Stimulated activated CD8-positive, alpha-beta memory T cell treated with anti-CD3 and anti-CD28 coated beads, Interleukin-2, amount 100 ng/mL, for 1 hour (primary cell): ENCODE data around the gene NFIA.
"Not testable (repeated sequence)": the region's sequence is repeated elsewhere in the genome, so short reads cannot be mapped to it uniquely, and the experiment has no call there.

Source experiments
- DNase-seq, 2 donors: peaks; one replicate each; pipeline ENCODE4 v3.0.0-alpha.2; 2020; ENCODE audit warnings: low read depth in 2 of 2

The NFIA gene

DNA sequence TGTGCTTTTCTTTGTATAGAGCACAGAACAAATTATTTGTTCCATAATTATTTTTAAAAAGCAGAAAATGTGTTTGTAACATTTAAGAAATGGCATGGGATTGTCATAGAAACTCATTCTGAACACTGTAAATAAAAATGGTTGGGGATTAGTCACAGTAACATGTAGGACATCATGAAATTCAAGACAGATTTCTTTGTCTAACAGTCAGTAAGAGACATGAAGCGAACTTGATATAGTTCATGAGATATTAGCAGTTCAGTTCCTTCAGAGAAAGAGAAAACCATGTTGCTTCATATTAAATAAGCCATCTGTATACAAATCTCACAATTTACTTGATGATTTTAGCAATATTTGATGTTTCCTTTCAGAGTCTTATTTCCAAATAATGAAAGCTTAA, 19.7 kb downstream of the NFIA start:
- no peak for DNase-seq

- DNase-seq = no peak
Measured at GRCh38 chr1:61102621-61103020, 20.3 kb downstream of the NFIA start.

DNA sequence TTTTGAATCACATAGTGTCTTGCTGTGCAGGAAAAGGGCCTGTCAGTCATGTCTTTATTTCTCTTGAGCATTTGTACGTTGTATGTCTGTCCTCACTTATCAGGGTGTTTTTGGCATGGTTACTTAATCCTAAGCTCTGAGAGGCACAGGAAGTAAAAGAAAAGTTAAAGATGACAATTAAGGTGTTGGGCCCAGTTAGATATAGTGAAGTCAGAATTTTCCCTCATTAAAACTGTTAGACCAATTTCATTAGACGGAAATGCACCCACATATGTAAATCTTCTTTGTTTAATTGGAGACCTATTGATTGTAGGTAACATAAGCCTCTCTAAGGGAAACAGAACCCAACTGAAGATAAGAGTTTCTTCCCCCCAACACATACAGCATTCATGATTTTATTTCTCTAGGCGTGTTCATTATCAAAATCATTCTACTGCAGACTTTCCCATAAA, 21.9 kb downstream of the NFIA start:
- no peak for DNase-seq

DNA sequence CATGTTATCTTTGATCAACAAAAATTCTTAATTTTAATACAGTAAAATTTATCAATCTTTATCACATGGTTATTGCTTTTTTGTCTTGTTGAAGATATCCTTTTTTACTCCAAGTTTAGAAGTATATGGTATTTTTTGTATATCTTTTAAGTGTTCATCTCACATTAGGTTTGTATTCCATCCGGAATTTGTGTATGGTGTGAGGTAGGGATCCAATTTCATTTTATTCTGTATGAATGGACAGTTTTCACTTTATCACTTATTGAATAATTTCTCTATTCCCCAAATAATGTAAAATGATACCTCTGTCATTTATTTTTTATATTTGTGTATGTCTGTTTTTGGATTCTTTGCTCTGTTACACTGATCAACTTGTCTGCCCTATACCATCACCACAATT, 25.3 kb downstream of the NFIA start:
- no peak for DNase-seq

DNA sequence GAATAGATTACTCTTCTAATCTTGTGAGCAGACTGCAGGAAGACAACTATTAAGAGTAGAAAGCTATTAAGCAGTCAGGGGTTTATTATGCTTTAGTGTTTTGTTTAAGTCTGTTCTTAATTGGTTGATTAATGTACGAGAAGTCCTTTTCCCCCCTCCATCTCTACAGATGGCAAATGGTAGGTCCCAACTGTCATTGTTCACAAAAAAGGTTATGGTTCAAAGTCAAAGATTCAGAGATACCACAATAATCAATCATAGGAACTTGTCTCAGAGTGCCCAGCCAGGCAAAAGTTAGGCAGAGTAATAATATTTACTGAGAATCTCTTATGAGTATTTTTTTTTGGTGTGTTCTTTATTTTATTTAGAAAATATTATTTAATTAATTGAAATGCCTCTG, 26.8 kb downstream of the NFIA start:
- DNase-seq = no peak

- DNase-seq = no peak
Measured at GRCh38 chr1:61109910-61110309, 27.5 kb downstream of the NFIA start.

GRCh38 chr1:61110554-61110953, 28.2 kb downstream of the NFIA start:
- no peak for DNase-seq

- DNase-seq = no peak
Measured at GRCh38 chr1:61111084-61112004, 29.0 kb downstream of the NFIA start.

DNA sequence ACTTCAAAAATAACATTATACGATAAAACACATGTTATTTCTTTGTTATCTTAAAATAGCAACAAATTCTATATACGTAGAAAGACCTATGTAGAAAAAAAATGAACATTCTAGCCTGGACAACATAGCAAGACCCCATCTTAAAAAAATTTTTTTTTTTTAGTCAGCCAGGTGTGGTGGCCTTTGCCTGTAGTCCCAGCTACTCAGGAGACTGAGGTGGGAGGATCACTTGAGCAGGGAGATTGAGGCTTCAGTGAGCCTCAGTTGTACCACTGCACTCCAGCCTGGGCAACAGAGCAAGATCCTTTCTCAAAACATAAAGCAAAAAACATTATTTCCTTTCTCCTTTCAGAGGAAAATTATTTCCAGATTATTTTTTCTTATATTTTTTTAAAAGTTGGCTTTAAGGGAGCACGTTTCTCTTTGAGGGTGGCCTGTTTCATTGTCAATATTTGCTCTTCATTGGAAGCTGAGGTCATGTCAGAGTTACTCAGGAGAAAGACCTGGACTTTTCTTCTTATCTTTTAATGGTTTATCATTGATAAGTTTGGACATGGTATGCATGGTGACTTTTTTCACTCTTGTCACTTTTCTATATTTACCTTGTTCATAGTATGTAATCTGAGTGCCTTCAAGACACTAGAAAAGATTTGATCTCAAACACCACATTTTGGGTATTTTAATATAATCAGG, 32.0 kb downstream of the NFIA start:
- DNase-seq = no peak

DNA sequence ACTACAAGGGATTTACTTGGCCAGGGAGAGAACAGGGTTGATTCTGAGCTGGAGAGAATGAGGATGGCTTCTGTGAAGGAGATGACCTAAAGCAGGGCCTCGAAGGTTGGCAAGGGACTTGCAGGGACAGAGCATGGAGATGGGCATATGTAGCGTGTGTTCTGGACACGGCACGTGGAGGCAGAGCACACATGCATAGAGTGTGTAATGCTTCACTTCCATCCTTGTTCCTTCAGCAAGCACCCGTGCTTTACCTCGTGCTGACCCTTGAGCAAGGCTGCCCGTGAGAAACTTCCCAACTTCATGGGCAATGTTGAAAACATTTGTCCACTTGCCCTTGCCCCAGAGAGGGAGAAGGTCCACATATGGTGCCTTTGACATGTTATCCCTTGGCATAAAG, 33.1 kb downstream of the NFIA start:
- DNase-seq = no peak

- no peak for DNase-seq
Measured at GRCh38 chr1:61116421-61116820, 34.1 kb downstream of the NFIA start.

DNA sequence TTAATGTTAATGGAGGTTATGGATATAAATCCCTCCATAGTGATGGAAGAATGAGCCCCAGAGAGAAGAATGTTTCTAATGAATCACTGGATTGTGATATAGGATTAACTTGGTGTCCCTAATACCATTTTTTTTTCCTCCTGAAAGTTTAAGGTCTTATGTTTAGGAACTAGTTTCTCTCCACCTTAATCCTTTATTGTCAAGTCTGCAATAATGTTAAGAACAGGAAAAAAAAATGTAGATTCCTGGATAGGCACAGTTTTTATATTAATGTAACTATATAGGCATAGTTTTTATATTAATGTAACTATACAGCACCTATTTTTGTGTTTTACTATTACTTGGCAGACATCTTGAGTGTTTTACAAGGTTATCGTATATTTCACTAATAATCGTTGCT, 34.9 kb downstream of the NFIA start:
- DNase-seq = no peak

- no peak for DNase-seq
Measured at GRCh38 chr1:61119085-61119484, 36.7 kb downstream of the NFIA start.

GRCh38 chr1:61120246-61120840, 38.0 kb downstream of the NFIA start:
- no peak for DNase-seq

DNA sequence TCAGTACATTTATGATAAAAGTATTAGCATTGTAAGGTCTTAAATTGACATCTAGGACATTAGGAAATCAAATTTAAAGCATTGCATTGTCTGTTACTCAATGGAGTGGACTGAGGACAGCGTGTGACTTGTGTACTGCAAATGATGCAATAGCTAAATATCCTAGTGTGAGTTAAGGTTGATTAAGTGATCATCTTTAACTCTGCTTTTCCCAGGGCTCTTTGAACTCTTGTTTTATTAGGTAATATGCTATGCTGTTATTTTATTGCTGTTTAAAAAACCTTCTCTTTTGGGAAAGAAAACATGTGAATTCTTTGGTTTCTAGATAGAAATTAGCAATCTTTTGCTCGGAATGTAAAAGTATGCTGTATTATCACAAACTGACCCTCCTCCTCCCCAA, 38.6 kb downstream of the NFIA start:
- no peak for DNase-seq

- DNase-seq = no peak
Measured at GRCh38 chr1:61121631-61122030, 39.3 kb downstream of the NFIA start.

GRCh38 chr1:61122389-61122788, 40.0 kb downstream of the NFIA start:
- DNase-seq = no peak

- no peak for DNase-seq
Measured at GRCh38 chr1:61123326-61123725, 41.0 kb downstream of the NFIA start.

DNA sequence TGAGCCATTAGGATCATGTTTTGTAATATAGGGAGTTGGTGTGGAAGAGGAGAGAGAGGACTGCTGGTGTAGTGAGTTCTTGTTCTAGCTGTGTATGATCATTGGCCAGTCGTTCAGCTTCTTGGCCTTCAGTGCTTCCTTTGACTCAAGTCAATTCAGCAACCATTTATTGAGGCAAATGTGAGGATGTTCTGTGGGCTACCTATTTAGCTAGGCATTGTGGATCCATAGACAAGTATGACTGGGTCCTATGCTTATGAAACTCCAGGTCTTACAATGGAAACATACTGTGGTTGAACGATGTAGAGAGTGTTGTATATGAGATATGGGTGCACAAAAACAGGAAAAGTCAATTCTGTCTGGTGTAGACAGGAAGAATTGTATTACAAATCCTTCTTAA, 41.7 kb downstream of the NFIA start:
- no peak for DNase-seq

DNA sequence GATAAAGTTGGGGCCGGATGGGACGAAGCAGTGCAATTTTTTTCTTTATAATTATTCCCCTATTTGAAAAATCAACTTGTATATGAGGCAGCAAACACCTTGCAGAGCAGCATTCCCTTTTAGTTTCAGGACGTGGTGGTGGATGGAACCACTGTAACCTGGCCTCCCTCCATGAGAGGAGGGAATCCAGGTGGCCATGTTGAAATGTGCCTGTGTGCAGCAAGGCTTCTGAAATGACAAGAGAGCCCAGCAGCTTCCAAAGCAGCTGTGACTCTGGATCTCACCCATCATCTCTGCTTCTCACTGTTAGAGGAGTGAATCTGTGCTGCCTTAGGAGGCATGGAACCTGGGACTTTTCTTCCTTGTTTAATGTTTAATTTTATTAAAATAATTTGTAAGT, 42.3 kb downstream of the NFIA start:
- DNase-seq = no peak

DNA sequence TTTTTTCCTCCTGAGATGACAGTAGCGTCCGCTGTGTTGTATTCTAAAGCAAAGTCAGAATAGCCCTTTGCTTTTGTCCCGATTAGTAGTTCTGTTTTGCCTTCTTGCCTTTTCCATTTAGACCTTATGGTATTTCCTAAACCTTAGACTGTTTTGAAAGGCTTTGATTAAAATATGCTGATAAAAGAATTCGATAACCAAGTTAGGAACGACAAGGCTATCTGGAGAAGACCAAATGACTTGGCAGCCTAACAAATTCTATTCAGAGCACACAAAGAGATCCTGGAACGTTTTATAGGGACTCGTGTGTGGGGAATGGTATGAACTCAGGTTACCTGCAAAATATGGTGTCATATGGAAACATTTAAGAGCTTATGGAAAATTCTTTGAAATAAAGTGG, 42.9 kb downstream of the NFIA start:
- DNase-seq = no peak

- no peak for DNase-seq
Measured at GRCh38 chr1:61125895-61126294, 43.5 kb downstream of the NFIA start.

- not testable (repeated sequence) for DNase-seq
Measured at GRCh38 chr1:61126843-61127242, 44.5 kb downstream of the NFIA start.
